Endodermal cell (in vitro differentiated cells): ENCODE results near the gene IL22RA2. TPM values are rescaled to one million over a fixed set of nuclear protein-coding genes. Genes with fewer than 3 reads are reported as not detected.
A peak's percentile ranks its signal among the peaks of the same experiment; 100 is the strongest.

Source experiments
- DNase-seq: peaks from one replicate; pipeline ENCODE4 v3.0.0-alpha.2; 2017
- H3K27ac ChIP-seq: 2 replicates; pipeline ENCODE4 v1.5.1; 2013; ENCODE audit warnings: mild to moderate bottlenecking, low read depth, low read length, moderate library complexity
- H3K27me3 ChIP-seq: 2 replicates; pipeline ENCODE4 v1.6.1; 2013; ENCODE audit warnings: mild to moderate bottlenecking, low read length, moderate library complexity; ENCODE audit not compliant: insufficient read depth, control insufficient read depth, poor library complexity, severe bottlenecking
- H3K36me3 ChIP-seq: 2 replicates; pipeline ENCODE4 v1.7.0; 2013; ENCODE audit warnings: mild to moderate bottlenecking, low read length, moderate library complexity; ENCODE audit not compliant: control insufficient read depth, insufficient read depth
- H3K4me1 ChIP-seq: one replicate; pipeline ENCODE4 v1.7.0; 2013; ENCODE audit warnings: low read length; ENCODE audit not compliant: control insufficient read depth, insufficient read depth
- H3K4me3 ChIP-seq: 2 replicates; pipeline ENCODE4 v1.5.1; 2013; ENCODE audit warnings: mild to moderate bottlenecking, low read length, moderate library complexity
- H3K9ac ChIP-seq: 2 replicates; pipeline ENCODE4 v1.6.1; 2013; ENCODE audit warnings: mild to moderate bottlenecking, low read length, moderate library complexity; ENCODE audit not compliant: poor library complexity, severe bottlenecking; ENCODE audit errors: extremely low read depth
- H3K9me3 ChIP-seq: 2 replicates; pipeline ENCODE4 v1.6.1; 2013; ENCODE audit warnings: mild to moderate bottlenecking, low read length, moderate library complexity; ENCODE audit not compliant: control insufficient read depth
- H3K27ac Mint-ChIP-seq: 2 replicates; pipeline ENCODE4 v1.8.0; 2020; ENCODE audit warnings: mixed read lengths
- H3K27me3 Mint-ChIP-seq: 2 replicates; pipeline ENCODE4 v1.8.0; 2021; ENCODE audit warnings: mild to moderate bottlenecking, mixed read lengths; ENCODE audit not compliant: insufficient read depth
- H3K36me3 Mint-ChIP-seq: 2 replicates; pipeline ENCODE4 v1.8.0; 2020; ENCODE audit warnings: low read depth, mixed read lengths
- H3K4me1 Mint-ChIP-seq: 2 replicates; pipeline ENCODE4 v1.8.0; 2020; ENCODE audit warnings: mixed read lengths
- H3K4me3 Mint-ChIP-seq: 2 replicates; pipeline ENCODE4 v1.8.0; 2020; ENCODE audit warnings: mild to moderate bottlenecking, moderate library complexity, mixed read lengths
- H3K9me3 Mint-ChIP-seq: 2 replicates; pipeline ENCODE4 v1.8.0; 2020; ENCODE audit warnings: mild to moderate bottlenecking, mixed read lengths
- CTCF ChIP-seq: fragments of 200-600 bp; sonication (generic); conservative IDR thresholded peaks from 2 replicates; pipeline ENCODE4 v1.5.0; 2021; ENCODE audit warnings: antibody characterized with exemption, mild to moderate bottlenecking
- WGBS, 2 experiments: methylation state at CpG; one replicate each; pipeline versions ENCODE4 v1.1.5 to v1.1.7; 2013; ENCODE audit warnings: missing lambda C conversion rate in 2 of 2, mixed read lengths in 1 of 2; ENCODE audit not compliant: insufficient coverage in 1 of 2, insufficient read length in 1 of 2; 5-methylcytosine and 5-hydroxymethylcytosine counted together
- long read RNA-seq, 4 experiments: library from polyadenylated mRNA in 2 of 4; library from RNA in 1 of 4; library from capped mRNA in 1 of 4; stranded (forward) in 3 of 4; unstranded in 1 of 4; transcript quantifications; one replicate each; pipeline ENCODE4 v2.0.0, GENCODE V29; 2020 to 2021; ENCODE audit warnings: inconsistent platforms in 1 of 4
- polyA plus RNA-seq, 2 experiments: library from polyadenylated mRNA; stranded (reverse); fragments of 50-300 nt; gene quantifications; one replicate each; pipeline ENCODE4 v1.2.3, GENCODE V29; 2013
- total RNA-seq, 2 donors: library from RNA; stranded (reverse); fragmentation: NEBNext Ultra II Directional in 1 of 2; extraction: Animal tissue kit (Norgen Biotek cat#: 25700) in 1 of 2; gene quantifications; 2 replicates in 1 of 2; 3 replicates in 1 of 2; pipeline ENCODE4 v1.2.1, GENCODE V29; 2021

The IL22RA2 gene
- total RNA-seq = not detected
- not detected for polyA plus RNA-seq (2013, experiment 1 of 2)
- polyA plus RNA-seq (2013, experiment 2 of 2) = not detected
- long read RNA-seq, experiment 1 = 0 reads
- long read RNA-seq, experiment 2 = 0 reads
- long read RNA-seq, experiment 3 = 0 reads
- long read RNA-seq, experiment 4 = 0 reads

- no peaks in the 10 kb centered on the region for H3K4me1 Mint-ChIP-seq
- H3K27ac Mint-ChIP-seq = no peak within 1 kb of the TSS
- no peaks in the 10 kb centered on the region for H3K4me1 ChIP-seq
- 90 to 92% methylated on average over 3 to 4 of the region's 4 CpGs for WGBS, 2 experiments
- H3K27me3 Mint-ChIP-seq = no peaks in the 10 kb centered on the region
- H3K4me3 ChIP-seq = no peak within 1 kb of the TSS
- no peak within 1 kb of the TSS for H3K27ac ChIP-seq
- no peak within 1 kb of the TSS for H3K9ac ChIP-seq
- no peak for DNase-seq
- H3K27me3 ChIP-seq = no peaks in the 10 kb centered on the region
- no peak for TF ChIP-seq CTCF
- H3K36me3 ChIP-seq = no peaks in the 10 kb centered on the region
- H3K9me3 Mint-ChIP-seq = peaks cover 48% of the 10 kb centered on the region
- peaks cover 5% of the 10 kb centered on the region for H3K36me3 Mint-ChIP-seq
- peaks cover 21% of the 10 kb centered on the region for H3K9me3 ChIP-seq
- no peak within 1 kb of the TSS for H3K4me3 Mint-ChIP-seq
Observed at GRCh38 chr6:137173501-137173900, at the start of gene IL22RA2. TSS of gene IL22RA2 (minus strand) at chr6:137173644. CDS start at chr6:137161749, 11,895 bp downstream.

- Histone ChIP-seq H3K4me3 (no peak overlapping the region), H3K36me3 (no peaks in the 10 kb centered on the region), H3K9ac (no peak overlapping the region), H3K9me3 (no peaks in the 10 kb centered on the region), H3K27ac (no peak overlapping the region), H3K27me3 (no peaks in the 10 kb centered on the region), H3K4me1 (no peaks in the 10 kb centered on the region)
- Mint-ChIP-seq H3K27me3 (no peaks in the 10 kb centered on the region), H3K4me1 (peaks cover 23% of the 10 kb centered on the region), H3K27ac (no peak overlapping the region), H3K4me3 (no peak overlapping the region), H3K9me3 (no peaks in the 10 kb centered on the region), H3K36me3 (no peaks in the 10 kb centered on the region)
- 94 to 95% methylated on average over 2 to 3 of the region's 3 CpGs for whole genome bisulfite sequencing, 2 experiments
- DNase-seq = no peak
- TF ChIP-seq CTCF = no peak
Observed at GRCh38 chr6:137222381-137222780, 48.9 kb upstream of the IL22RA2 start.

- peak overlapping the region; percentile 96 for H3K27ac Mint-ChIP-seq
- peak overlapping the region; percentile 85 for H3K4me3 Mint-ChIP-seq
- Histone ChIP-seq H3K4me3 (peak overlapping the region; percentile 98), H3K9me3 (no peaks in the 10 kb centered on the region), H3K27me3 (no peaks in the 10 kb centered on the region), H3K4me1 (no peaks in the 10 kb centered on the region), H3K27ac (no peak overlapping the region), H3K36me3 (no peaks in the 10 kb centered on the region), H3K9ac (peak overlapping the region; percentile 87)
- H3K9me3 Mint-ChIP-seq = peaks cover 2% of the 10 kb centered on the region
- 70 to 71% methylated on average over 4 to 5 of the region's 6 CpGs for WGBS, 2 experiments
- no peak for DNase-seq
- peaks cover 5% of the 10 kb centered on the region for H3K36me3 Mint-ChIP-seq
- TF ChIP-seq CTCF = no peak
- H3K27me3 Mint-ChIP-seq = no peaks in the 10 kb centered on the region
- H3K4me1 Mint-ChIP-seq = peaks cover 33% of the 10 kb centered on the region
Observed at GRCh38 chr6:137219664-137220252, 46.3 kb upstream of the IL22RA2 start.
